ENCODE results near the gene ZNF497.
"Not testable (repeated sequence)": the region's sequence is repeated elsewhere in the genome, so short reads cannot be mapped to it uniquely, and the experiment has no call there.

The ZNF497 gene

DNA sequence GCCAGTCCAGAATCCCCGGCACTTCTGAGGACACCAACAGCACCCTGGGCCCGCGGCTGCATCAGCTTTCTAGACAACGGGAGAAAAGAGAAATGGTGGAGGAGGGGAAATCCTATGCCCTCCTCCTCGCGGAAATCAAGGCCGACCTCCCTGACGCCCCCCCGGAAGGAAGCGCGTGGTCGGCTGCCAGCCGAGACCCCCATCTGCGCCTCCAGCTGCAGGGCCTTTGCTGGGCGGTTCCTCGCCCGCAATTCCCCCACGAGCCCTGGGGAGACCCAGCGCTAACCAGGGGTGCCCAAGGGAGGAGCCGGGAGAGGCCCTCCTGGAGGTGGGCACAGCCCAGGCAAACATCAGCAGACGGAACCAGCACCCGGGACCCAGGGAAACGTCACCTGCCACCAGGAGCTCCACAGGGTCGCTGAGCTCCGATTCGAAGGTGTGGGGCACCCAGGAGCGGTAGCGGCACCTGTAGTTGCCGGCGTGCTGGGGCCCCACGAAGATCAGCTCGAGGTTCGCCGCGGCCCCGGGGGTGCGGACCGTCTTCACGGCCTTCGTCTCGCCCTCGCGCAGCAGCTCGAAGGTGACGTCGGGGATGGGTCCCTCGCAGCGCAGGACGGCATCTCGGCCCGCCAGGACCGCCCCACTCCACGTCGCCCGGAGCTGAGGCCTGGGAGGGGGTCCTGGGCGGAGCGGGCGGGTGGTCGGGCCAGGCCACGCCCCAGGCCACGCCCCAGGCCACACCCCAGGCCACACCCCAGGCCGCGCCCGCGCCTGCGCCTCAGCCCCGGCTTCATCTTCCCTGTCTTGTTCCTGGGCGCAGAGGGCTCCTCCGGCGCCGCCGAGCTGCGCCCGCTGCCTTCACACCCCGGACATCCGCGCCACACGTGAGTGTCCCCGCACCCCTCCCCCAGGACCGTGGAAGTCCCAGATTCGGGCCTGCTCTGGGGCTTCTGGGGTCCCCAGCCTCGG lies 15.3 kb downstream of the ZNF497 start:
- peak; percentile 64 for DNase-seq

DNA sequence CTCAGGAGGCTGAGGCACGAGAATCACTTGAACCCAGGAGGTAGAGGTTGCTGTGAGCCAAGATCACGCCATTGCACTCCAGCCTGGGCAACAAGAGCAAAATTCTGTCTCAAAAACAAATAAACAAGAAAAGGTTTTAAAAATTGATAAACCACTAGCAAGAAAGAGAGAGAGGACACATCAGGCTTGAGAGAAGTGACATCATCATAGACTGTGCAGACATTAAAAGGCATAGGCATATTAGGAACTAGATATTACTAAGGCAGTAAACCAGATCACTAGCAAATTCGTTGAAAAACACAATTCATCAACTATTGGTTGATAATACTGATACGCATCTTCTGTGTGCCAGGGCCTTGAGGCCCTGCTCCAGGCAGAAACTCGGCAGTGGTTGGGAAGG lies 17.0 kb downstream of the ZNF497 start:
- DNase-seq: no peak

DNA sequence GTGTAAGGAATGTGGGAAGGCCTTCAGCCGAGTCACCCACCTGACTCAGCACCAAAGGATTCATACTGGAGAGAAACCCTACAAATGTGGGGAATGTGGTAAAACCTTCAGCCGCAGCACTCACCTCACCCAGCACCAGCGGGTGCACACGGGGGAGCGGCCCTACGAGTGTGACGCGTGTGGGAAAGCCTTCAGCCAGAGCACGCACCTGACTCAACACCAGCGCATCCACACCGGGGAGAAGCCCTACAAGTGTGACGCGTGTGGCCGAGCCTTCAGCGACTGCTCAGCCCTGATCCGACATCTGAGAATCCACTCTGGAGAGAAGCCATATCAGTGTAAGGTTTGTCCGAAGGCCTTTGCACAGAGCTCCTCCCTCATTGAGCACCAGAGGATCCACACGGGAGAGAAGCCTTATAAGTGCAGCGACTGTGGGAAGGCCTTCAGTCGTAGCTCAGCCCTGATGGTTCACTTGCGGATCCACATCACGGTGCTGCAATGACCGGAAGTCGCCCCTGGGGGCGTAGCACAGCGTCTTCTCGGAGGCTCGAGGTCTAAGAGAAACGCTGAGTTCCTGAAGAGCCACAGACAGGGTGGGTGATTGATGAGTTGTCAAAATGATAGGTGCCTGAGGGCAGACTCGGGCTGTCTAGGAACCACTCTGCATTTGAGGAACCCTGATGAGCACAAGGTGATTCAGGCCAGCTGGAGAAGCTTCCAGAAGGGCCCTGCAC lies 23.6 kb downstream of the ZNF497 start:
- peak; percentile 10 for DNase-seq

DNA sequence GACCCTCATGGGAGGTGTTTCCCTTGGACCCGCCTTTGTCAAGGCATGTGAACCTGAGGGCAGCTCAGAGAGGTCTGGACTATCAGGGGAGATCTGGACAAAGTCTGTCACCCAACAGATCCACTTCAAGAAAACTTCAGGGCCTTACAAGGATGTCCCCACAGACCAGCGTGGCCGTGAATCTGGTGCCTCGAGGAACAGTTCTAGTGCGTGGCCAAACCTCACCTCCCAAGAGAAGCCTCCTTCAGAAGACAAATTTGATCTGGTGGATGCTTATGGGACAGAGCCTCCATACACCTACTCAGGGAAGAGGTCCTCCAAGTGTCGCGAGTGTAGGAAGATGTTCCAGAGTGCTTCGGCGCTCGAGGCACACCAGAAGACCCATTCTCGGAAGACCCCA lies 24.2 kb downstream of the ZNF497 start:
- DNase-seq: peak; percentile 10

DNA sequence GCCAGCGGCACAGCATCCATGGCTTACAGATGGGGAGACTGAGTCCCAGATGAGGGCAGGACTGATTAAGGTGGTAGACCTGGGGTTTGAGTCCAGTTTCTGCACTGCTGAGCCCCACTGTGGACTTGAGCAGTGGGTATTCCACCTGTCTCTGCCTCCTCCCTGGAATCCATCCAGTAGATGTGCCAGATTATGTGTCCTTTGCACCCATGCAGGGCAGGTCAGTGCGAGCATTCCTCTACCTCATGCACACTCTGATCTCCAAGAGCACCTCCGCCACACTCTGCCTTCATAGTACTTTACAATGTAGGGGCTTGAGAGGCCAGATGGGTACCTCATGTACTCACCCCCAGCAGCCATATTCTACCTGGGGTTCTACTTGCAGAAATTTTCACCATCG lies 25.7 kb downstream of the ZNF497 start:
- peak; percentile 8 for DNase-seq

DNA sequence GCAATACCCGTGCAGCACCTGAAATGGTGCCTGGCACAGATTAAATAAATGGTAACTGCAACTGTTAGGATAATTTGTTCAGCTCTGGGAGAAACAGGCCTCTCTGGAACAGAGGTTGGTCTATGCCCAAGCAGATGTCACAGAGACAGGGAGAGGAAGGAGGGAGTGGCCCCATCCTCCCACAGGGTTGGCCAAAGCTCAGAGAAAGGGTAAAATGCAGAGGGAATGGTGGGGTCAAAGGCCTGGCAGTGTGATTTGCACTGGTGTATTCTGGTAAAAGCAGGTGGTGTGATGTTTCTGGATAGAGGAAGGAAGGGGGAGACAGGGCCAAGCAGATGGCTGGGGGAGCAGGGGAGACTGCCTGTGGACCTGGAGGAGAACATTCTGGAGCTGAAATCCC lies 26.3 kb downstream of the ZNF497 start:
- DNase-seq: no peak

DNA sequence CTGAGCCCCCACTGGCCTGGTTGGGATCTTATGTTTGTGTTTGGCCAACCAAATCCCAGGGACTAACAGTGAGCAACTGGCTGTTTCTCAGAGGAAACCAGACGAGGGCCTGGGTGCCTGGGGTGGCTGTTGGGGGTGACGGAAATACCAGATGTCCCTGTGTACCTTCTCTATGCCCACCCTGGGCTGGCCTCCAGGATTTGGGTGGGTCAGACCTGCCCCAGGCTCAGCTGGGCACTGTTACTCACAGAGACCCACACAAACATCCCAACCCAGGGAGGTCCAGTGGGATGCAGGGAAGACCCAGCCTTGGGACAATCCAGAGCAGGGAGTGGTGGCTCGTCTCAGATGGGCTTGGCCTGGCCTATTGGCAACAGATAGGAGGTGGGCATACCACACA lies 26.9 kb downstream of the ZNF497 start:
- no peak for DNase-seq

DNA sequence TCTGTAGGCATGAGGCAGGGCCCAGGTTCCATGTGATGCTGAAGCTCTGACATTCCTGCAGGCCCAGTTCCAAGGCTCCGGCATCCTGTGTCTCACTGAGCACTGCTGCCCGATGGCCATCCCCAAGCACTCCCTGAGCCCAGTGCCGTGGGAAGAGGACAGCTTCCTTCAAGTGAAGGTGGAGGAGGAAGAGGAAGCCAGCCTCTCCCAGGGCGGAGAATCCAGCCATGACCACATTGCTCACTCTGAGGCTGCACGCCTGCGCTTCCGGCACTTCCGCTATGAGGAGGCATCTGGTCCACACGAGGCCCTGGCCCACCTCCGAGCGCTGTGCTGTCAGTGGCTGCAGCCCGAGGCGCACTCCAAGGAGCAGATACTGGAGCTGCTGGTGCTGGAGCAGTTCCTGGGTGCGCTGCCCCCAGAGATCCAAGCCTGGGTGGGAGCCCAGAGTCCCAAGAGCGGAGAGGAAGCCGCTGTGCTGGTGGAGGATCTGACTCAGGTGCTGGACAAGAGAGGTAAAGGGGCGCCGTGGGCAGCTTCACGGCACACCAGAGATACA lies 27.8 kb downstream of the ZNF497 start:
- DNase-seq: no peak

DNA sequence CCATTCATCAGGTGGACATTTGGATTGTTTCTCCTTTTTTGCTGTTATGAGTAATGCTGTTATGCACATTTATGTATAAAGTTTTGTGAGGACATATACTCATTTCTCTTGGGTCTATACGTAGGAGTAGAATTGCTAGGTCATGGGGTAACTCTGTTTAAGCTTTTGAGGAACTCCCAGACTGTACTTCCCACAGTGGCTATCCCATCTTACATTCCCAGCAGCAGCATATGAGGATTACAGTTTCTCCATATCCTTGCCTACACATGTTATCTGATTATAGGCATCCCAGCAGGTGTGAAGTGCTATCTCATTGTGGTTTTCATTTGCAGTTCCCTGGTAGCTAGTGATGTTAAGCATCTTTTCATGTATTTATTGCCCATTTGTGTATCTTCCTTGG lies 29.9 kb downstream of the ZNF497 start:
- DNase-seq: no peak

DNA sequence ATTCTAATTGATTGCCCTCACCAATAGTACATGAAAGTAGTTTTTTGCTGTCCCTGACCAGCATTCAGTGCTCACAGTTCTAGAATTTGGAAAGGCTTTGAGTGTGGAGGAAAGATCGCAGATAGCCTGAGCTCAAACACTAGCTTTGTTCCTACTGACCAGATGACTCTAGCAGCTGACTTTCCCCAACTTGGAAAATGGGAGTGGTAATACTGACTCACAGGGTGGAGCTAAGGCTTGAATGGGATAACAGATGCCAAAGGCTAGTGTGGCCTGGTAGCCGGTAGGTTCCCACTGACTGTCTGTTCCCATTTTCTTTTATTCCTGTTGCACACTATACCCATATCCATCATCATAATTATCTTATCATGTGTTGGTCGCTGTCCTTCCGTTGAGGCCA lies 32.1 kb downstream of the ZNF497 start:
- no peak for DNase-seq

DNA sequence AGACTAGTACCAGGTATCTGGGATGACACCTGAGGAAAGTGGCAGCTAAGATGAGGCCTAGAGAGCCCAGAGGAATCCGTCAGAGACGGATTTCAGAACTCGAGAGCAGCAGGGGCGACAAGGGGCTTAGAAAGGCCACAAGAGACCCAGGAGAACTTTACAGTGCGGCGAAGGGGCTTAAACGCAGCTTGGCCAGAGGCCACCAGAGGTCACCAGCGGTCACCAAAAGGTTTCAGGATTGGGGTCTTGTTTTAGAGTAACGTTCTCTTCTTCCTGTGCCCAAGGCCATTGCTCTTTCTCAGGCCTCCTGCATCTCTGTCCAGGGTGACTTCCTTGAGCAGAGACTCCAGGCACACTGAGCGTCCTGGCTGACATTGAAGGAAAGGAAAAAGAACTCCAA lies 33.6 kb downstream of the ZNF497 start:
- no peak for DNase-seq

DNA sequence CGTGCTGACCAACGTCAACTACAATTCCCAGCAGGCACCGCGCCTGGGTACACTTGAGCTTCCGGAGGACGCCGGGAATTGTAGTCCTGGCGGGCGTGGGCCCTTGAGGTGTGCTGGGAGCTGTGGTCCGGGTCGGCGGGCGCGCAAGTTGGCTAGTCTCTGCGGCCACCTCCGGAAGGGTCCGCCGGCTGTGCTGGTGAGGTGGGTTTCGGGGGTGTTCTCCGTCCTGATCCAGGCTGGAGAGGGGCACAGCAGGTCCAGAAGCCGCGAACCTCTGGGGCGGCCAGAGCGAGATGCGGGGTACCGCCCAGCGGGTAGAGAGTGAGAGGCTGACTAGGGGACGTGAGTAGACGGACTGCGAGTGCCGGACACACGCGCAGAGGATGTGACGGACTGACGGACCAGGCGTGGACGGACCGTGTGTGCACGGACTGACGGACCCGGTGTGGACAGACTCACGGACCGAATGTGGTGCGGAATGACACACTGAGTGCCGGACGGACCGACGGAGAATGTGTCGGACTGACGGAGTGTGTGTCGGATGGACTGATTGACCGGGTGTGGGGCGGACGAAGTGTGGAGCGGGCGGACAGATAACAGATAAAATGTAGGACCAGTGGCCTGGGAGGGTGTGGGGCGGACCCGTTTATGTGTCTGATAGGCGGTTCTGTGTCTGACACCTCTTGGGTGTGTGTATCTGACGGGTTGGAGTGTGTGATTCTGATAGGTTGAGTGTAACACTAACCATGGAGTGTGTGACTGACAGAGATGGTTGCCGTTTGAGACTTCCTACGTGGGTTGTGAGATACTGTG lies 35.4 kb downstream of the ZNF497 start, which contains the start of gene ZSCAN22:
Gene ZSCAN22, plus strand, starts transcription at position 81 of the 813 bp plus-strand sequence. CDS start 7,809 bp downstream, outside the sequence.
- DNase-seq: peak; percentile 95

DNA sequence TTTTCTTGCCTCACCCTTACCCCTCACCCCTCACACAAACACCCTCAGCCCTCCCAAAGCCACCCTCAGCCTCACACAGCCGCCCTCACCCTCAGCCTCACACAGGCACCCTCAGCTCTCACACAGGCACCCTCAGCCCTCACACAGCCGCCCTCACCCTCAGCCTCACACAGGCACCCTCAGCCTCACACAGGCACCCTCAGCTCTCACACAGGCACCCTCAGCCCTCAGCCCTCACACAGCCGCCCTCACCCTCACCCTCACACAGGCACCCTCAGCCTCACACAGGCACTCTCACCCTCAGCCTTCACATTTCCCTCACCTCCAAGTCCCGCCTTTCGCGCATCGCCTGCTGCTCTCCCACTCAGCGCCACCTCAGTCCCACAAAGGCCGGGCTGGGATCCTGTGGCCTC lies 36.0 kb downstream of the ZNF497 start:
- DNase-seq: no peak

DNA sequence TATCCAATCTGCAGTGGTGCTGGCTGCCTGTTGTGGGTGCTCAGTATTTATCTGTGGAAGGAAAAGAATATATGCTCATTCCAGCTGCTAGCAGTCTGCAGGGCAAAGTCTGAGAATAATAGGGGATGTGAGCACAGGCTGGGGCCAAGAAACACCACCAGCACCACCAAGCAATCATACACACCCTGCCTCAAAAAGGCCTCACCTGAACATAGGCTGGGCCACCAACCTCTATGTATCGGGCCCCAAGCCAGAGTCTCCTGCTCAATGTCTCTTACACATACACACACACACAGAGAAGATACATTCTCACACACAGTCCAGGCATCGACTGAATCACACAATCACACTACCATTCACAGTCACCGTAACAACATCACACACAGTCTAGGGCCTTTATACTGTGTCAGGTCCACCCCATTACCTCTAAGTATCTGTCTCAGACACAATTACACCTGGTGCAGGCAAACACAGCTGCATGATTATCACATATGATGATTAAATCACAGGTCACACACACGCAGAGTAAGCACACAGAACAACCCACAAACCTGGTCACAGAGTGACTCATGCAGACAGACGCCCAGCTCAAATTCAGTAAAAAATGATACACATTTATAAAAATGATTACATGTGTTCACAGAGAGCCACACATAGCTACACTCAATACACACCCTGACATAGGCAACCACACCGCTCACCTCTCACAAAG lies 37.1 kb downstream of the ZNF497 start:
- DNase-seq: no peak

DNA sequence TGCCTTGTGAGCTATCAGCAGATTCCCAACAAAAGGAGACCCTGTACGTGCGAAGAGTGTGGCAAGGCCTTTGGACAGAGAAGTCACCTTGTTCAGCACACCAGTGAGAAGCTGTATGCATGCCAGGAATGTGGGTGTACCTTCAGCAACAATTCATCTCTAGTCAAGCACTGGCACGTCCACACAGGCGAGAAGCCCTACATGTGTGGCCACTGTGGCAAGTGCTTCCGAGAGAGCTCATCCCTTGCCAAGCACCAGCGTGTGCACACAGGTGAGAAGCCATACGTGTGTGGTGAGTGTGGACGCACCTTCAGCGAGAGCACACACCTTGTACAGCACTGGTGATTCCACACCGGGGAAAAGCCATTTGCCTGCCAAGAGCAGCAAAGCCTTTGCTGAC lies 43.3 kb downstream of the ZNF497 start:
- no peak for DNase-seq

DNA sequence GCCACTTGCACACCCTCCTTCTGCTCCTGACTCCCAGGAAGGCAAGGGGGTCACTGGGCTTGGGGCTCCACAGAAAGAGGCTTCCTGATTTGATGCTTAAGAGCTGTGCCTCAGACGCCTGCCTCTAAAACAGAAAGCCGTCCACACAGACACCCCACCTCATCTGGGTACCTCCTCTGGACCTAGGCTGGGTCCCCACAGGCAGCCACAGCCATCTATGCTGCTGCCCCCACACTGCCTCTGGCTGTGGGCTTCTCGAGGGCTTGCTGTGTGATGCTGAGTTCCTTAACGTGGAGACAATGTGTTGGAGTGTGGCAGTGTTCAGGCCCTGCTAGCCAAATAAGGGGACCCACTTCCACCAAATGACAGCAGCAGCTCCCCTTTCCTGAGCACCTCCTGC lies 44.3 kb downstream of the ZNF497 start:
- DNase-seq: no peak

DNA sequence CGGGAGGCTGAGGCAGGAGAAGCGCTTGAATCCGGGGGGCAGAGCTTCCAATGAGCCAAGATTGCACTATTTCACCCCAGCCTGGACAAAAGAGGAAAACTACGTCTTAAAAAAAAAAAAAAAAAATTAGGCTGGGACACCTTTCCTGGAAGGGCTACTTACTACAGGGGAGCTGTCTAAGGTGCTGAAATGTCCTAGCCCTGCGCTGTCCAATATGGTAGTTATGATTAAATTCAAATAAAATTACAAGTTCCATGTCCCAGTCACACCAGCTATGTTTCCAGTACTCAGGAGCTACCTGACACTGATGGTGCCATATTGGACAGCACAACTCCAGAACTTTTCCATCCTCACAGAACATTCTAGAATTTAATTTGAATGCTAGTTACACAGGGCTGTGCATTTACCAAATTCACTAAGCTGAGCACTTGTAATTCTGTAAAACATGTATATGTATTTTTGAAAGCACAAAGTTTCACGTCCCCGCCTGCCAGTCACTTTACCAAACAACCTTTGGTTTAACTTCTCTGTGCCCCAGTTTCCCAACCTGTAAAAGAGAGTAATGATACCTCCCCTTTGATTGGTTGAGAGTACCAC lies 45.0 kb downstream of the ZNF497 start:
- no peak for DNase-seq

DNA sequence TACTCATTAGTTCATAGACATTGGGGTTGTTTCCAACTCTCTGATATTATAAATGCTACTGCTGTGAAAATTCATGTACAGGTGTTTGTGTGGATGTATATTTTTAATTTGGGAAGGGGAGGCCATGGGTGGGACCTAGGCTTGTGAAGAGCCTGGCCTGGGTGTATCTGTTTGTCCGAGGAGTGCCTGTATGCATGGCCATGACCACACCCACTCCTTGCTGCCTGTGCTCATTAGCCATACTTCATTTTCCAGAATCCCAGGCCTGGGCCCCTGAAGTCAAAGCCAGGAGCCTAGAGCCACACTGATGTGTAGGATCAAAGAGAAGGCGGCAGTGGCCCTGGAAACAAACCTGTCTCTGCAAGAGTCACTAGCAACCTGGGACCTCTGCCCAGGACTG lies 47.0 kb downstream of the ZNF497 start:
- no peak for DNase-seq

DNA sequence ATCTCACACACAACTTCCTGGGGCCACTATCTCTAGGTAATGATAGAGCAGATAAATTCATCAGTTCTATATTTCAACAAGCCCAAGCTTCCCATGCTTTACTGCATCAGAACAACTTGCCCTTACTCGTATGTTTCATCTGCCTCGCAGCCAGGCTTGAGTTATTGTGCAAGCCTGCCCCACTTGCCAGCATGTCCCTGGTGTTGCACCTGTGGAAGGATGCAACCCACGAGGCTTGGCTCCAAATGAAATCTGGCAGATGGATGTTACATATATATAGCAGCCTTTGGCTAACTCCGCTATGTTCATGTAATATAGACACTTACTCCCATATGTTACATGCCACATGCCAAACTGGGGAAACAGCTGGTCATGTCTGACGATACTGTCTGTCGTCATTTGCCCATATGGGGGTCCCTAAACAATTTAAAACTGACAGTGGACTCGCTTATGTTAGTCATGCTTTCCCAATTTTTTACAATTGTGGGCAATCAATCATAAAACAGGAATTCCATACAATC lies 51.1 kb downstream of the ZNF497 start:
- no peak for DNase-seq

DNA sequence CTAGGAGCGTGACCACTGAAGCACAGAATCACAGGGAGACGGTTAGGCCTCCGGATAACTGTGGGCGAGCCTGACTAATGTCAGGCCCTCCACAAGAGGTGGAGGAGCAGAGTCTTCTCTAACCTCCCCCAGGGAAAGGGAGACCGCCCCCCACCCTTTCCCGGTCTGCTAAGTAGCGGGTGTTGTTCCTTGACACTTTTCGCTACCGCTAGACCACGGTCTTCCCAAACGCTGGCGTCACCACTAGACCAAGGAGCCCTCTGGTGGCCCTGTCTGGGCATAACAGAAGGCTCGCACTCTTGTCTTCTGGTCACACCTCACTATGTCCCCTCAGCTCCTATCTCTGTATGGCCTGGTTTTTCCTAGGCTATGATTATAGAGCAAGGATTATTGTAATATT lies 51.9 kb downstream of the ZNF497 start:
- not testable (repeated sequence) for DNase-seq

DNA sequence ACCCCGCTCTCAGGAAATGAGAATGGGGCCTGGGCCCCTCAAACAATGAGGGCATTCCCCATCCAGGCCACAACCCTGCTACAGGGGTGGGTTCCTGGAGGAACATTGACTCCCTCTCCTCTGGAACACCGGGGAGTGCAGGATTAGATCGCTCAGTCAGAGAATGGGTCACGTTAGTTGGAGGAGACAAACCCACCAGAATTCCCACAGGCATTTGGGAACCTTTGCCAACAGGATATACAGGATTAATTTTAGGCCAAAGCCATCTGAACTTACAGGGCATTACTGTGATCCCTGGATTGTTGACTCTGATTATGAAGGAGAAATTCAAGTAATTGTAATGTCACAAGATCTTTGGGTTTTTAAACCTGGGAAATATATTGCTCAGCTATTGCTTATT lies 54.8 kb downstream of the ZNF497 start:
- no peak for DNase-seq

All from left hindlimb (tissue), 1 donor.